Loucy (cell line): ENCODE results near the gene CMKLR1.

Experiments used
- CTCF ChIP-seq: fragments of 200-600 bp; sonication (generic); conservative IDR thresholded peaks from 2 replicates; pipeline ENCODE4 v1.5.1; 2014; ENCODE audit warnings: mild to moderate bottlenecking, antibody characterized with exemption, low read length
- EZH2phosphoT487 ChIP-seq: fragments of 200-600 bp; IDR thresholded peaks from 2 replicates; pipeline ENCODE4 v1.6.1; 2018; ENCODE audit warnings: antibody characterized with exemption, mild to moderate bottlenecking, moderate library complexity, borderline replicate concordance

DNA sequence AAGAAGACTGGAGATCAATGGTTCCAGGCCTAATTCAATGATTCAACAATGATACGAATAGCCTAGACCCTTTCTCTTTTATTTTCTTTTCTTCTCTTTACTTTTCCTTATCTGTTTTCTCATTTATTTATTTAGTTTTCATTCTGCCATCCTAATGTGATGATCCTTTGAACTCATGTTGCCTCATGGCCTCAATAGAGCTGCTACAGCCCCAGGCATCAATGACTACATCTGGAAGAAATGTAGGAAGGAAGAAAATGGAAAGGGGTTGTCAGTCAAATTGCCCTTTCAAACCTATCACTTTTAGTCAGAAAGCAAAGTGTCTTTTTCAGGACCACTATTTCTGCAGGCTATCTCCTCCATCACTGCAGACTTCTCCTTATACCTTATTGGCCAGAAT lies 69.9 kb downstream of the CMKLR1 start:
- TF ChIP-seq CTCF = no peak
- TF ChIP-seq EZH2phosphoT487 = no peak
